H54 (cell line): ENCODE results near the gene MIEF2.
"Not testable (repeated sequence)": the region's sequence is repeated elsewhere in the genome, so short reads cannot be mapped to it uniquely, and the experiment has no call there.

Source experiments
- DNase-seq: peaks from one replicate; pipeline ENCODE4 v3.0.0; 2011; ENCODE audit warnings: low spot score, mixed read lengths; ENCODE audit not compliant: insufficient read length
- FAIRE-seq: peaks from 3 replicates; lab custom pipeline; 2011; peaks lifted over from hg19 to GRCh38; lab: Jason Lieb, UNC
- POLR2A ChIP-seq: IDR thresholded peaks from 2 replicates; pipeline ENCODE4 v1.6.1; 2011; ENCODE audit warnings: low read depth, mild to moderate bottlenecking, low read length

MIEF2 gene

GRCh38 chr17:18270046-18270931, 9.8 kb downstream of the MIEF2 start:
- no peak for TF ChIP-seq POLR2A
- FAIRE-seq (no peak), DNase-seq (no peak)

- TF ChIP-seq POLR2A = no peak
- FAIRE-seq (no peak), DNase-seq (no peak)
These were observed 16.6 kb downstream of the MIEF2 start for GRCh38 chr17:18277076-18277475.

GRCh38 chr17:18278867-18279266, 18.4 kb downstream of the MIEF2 start:
- no peak for DNase-seq
- no peak for TF ChIP-seq POLR2A
- FAIRE-seq = no peak

GRCh38 chr17:18280249-18280648, 19.8 kb downstream of the MIEF2 start:
- DNase-seq (no peak), FAIRE-seq (no peak)
- no peak for TF ChIP-seq POLR2A

- no peak for TF ChIP-seq POLR2A
- DNase-seq = no peak
- no peak for FAIRE-seq
These were observed 20.4 kb downstream of the MIEF2 start for GRCh38 chr17:18280766-18281371.

GRCh38 chr17:18281788-18282187, 21.3 kb downstream of the MIEF2 start:
- FAIRE-seq = no peak
- no peak for TF ChIP-seq POLR2A
- no peak for DNase-seq

GRCh38 chr17:18285296-18285695, 24.8 kb downstream of the MIEF2 start:
- FAIRE-seq = no peak
- TF ChIP-seq POLR2A = no peak
- no peak for DNase-seq

GRCh38 chr17:18291718-18292540, 31.5 kb downstream of the MIEF2 start:
- TF ChIP-seq POLR2A = no peak
- no peak for FAIRE-seq
- no peak for DNase-seq

GRCh38 chr17:18298061-18298460, 37.6 kb downstream of the MIEF2 start:
- DNase-seq = not testable (repeated sequence)

GRCh38 chr17:18300725-18301480, 40.4 kb downstream of the MIEF2 start:
- no peak for FAIRE-seq
- DNase-seq = no peak
- no peak for TF ChIP-seq POLR2A

More at GRCh38 chr17:18298061-18298460, 37.6 kb downstream of the MIEF2 start:
- not testable (repeated sequence) for FAIRE-seq

GRCh38 chr17:18303206-18303605, 42.7 kb downstream of the MIEF2 start:
- not testable (repeated sequence) for DNase-seq, FAIRE-seq

- no peak for DNase-seq
- FAIRE-seq = no peak
- no peak for TF ChIP-seq POLR2A
These were observed 48.7 kb downstream of the MIEF2 start for GRCh38 chr17:18309202-18309601.

- FAIRE-seq (no peak), DNase-seq (no peak)
- TF ChIP-seq POLR2A = no peak
These were observed 53.7 kb downstream of the MIEF2 start for GRCh38 chr17:18314059-18314730.
